ENCODE data around the gene ZBTB44.

ZBTB44 gene

GRCh38 chr11:130308886-130309285 is 5.8 kb downstream of the ZBTB44 start:
- no CpG with 5 or more reads among the region's 2 CpGs for WGBS (ENCODE audit: extremely low coverage, insufficient coverage, low lambda C conversion rate)
- no peak overlapping the region for H3K4me3 ChIP-seq (ENCODE audit: low read length)
- H3K56ac ChIP-seq (ENCODE audit: low read length): no peak overlapping the region
- no peaks in the 10 kb centered on the region for H3K36me3 ChIP-seq (ENCODE audit: control insufficient read depth, insufficient read depth, low read length)
- no peak overlapping the region for H2BK15ac ChIP-seq (replicated peaks; ENCODE audit: low read depth)
- H3K9ac ChIP-seq (ENCODE audit: low read length): no peak overlapping the region
- no peak overlapping the region for H2BK120ac ChIP-seq (ENCODE audit: low read depth, low read length)
- H3K18ac ChIP-seq (ENCODE audit: low read length): no peak overlapping the region
- H4K8ac ChIP-seq (ENCODE audit: low read depth, low read length): no peak overlapping the region
- H3K23ac ChIP-seq (ENCODE audit: low read length): no peak overlapping the region
- H2BK5ac ChIP-seq (ENCODE audit: low read length): no peak overlapping the region
- peaks cover 4% of the 10 kb centered on the region for H3K4me1 ChIP-seq (ENCODE audit: control insufficient read depth, low read depth, low read length)
- H4K5ac ChIP-seq (ENCODE audit: low read length): no peak overlapping the region
- no peaks in the 10 kb centered on the region for H3K27me3 ChIP-seq (ENCODE audit: insufficient read depth, low read length, poor library complexity)
- peaks cover 5% of the 10 kb centered on the region for H3K79me1 ChIP-seq (ENCODE audit: low read length)
- no peak for DNase-seq
- H3K27ac ChIP-seq (ENCODE audit: low read depth, low read length): no peak overlapping the region
- no peak overlapping the region for H3K4ac ChIP-seq (ENCODE audit: low read depth, low read length)
- no peak overlapping the region for H3K4me2 ChIP-seq (ENCODE audit: low read length)
- H2AK5ac ChIP-seq (ENCODE audit: low read length): no peak overlapping the region
- H3K79me2 ChIP-seq (ENCODE audit: control insufficient read depth, insufficient read depth, low read length): peaks cover 56% of the 10 kb centered on the region

- Histone ChIP-seq H4K5ac (ENCODE audit: low read length) (no peak overlapping the region), H2AK5ac (ENCODE audit: low read length) (no peak overlapping the region), H2BK15ac (replicated peaks; ENCODE audit: low read depth) (no peak overlapping the region), H3K56ac (ENCODE audit: low read length) (no peak overlapping the region), H4K8ac (ENCODE audit: low read depth, low read length) (no peak overlapping the region), H3K79me2 (ENCODE audit: control insufficient read depth, insufficient read depth, low read length) (peaks cover 56% of the 10 kb centered on the region), H3K27ac (ENCODE audit: low read depth, low read length) (no peak overlapping the region), H3K23ac (ENCODE audit: low read length) (no peak overlapping the region), H3K27me3 (ENCODE audit: insufficient read depth, low read length, poor library complexity) (no peaks in the 10 kb centered on the region), H3K4ac (ENCODE audit: low read depth, low read length) (no peak overlapping the region), H3K4me3 (ENCODE audit: low read length) (no peak overlapping the region), H3K4me1 (ENCODE audit: control insufficient read depth, low read depth, low read length) (peaks cover 4% of the 10 kb centered on the region), H3K4me2 (ENCODE audit: low read length) (no peak overlapping the region), H3K18ac (ENCODE audit: low read length) (no peak overlapping the region), H3K79me1 (ENCODE audit: low read length) (peaks cover 5% of the 10 kb centered on the region), H3K36me3 (ENCODE audit: control insufficient read depth, insufficient read depth, low read length) (no peaks in the 10 kb centered on the region), H2BK120ac (ENCODE audit: low read depth, low read length) (no peak overlapping the region), H2BK5ac (ENCODE audit: low read length) (no peak overlapping the region), H3K9ac (ENCODE audit: low read length) (no peak overlapping the region)
- WGBS (ENCODE audit: extremely low coverage, insufficient coverage, low lambda C conversion rate): no CpG with 5 or more reads among the region's 7 CpGs
- DNase-seq: no peak
These were observed 6.7 kb downstream of the ZBTB44 start for GRCh38 chr11:130308059-130308458.

DNA sequence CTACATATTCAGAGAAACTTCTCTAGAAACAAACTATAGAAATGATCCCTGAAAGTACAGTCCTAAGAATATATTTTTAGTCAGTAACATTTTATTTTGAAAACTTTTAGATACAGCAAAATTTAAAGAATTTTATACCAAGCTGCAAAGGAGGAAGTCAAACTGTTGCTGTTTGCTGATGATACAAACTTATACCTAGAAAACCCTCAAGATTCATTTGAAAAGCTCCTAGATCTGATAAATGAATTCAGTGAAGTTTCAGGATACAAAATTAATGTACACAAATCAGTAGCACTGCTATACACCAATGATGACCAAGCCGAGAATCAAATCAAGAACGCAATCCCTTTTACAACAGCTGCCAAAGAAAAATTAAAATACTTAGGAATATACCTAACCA is 10.1 kb downstream of the ZBTB44 start:
- DNase-seq: no peak
- H3K36me3 ChIP-seq (ENCODE audit: control insufficient read depth, insufficient read depth, low read length): no peaks in the 10 kb centered on the region
- H3K27ac ChIP-seq (ENCODE audit: low read depth, low read length): no peak overlapping the region
- H4K8ac ChIP-seq (ENCODE audit: low read depth, low read length): no peak overlapping the region
- H4K5ac ChIP-seq (ENCODE audit: low read length): no peak overlapping the region
- no peaks in the 10 kb centered on the region for H3K4me1 ChIP-seq (ENCODE audit: control insufficient read depth, low read depth, low read length)
- no CpG with 5 or more reads among the region's 2 CpGs for WGBS (ENCODE audit: extremely low coverage, insufficient coverage, low lambda C conversion rate)
- no peak overlapping the region for H3K9ac ChIP-seq (ENCODE audit: low read length)
- no peak overlapping the region for H2BK120ac ChIP-seq (ENCODE audit: low read depth, low read length)
- no peak overlapping the region for H3K4me3 ChIP-seq (ENCODE audit: low read length)
- H2AK5ac ChIP-seq (ENCODE audit: low read length): no peak overlapping the region
- H3K4ac ChIP-seq (ENCODE audit: low read depth, low read length): no peak overlapping the region
- no peak overlapping the region for H2BK5ac ChIP-seq (ENCODE audit: low read length)
- no peak overlapping the region for H3K18ac ChIP-seq (ENCODE audit: low read length)
- H3K79me1 ChIP-seq (ENCODE audit: low read length): peaks cover 12% of the 10 kb centered on the region
- no peak overlapping the region for H3K56ac ChIP-seq (ENCODE audit: low read length)
- no peaks in the 10 kb centered on the region for H3K27me3 ChIP-seq (ENCODE audit: insufficient read depth, low read length, poor library complexity)
- H3K4me2 ChIP-seq (ENCODE audit: low read length): no peak overlapping the region
- H3K23ac ChIP-seq (ENCODE audit: low read length): no peak overlapping the region
- H2BK15ac ChIP-seq (replicated peaks; ENCODE audit: low read depth): no peak overlapping the region
- peaks cover 52% of the 10 kb centered on the region for H3K79me2 ChIP-seq (ENCODE audit: control insufficient read depth, insufficient read depth, low read length)

- H3K4me3 ChIP-seq (ENCODE audit: low read length): no peak overlapping the region
- H3K9ac ChIP-seq (ENCODE audit: low read length): no peak overlapping the region
- H3K4ac ChIP-seq (ENCODE audit: low read depth, low read length): no peak overlapping the region
- no peak overlapping the region for H4K8ac ChIP-seq (ENCODE audit: low read depth, low read length)
- H3K4me2 ChIP-seq (ENCODE audit: low read length): no peak overlapping the region
- H3K79me2 ChIP-seq (ENCODE audit: control insufficient read depth, insufficient read depth, low read length): peaks cover 31% of the 10 kb centered on the region
- no peak overlapping the region for H2BK15ac ChIP-seq (replicated peaks; ENCODE audit: low read depth)
- no peak overlapping the region for H2BK5ac ChIP-seq (ENCODE audit: low read length)
- H3K27me3 ChIP-seq (ENCODE audit: insufficient read depth, low read length, poor library complexity): no peaks in the 10 kb centered on the region
- H2BK120ac ChIP-seq (ENCODE audit: low read depth, low read length): no peak overlapping the region
- no peak overlapping the region for H4K5ac ChIP-seq (ENCODE audit: low read length)
- H2AK5ac ChIP-seq (ENCODE audit: low read length): no peak overlapping the region
- H3K18ac ChIP-seq (ENCODE audit: low read length): no peak overlapping the region
- H3K27ac ChIP-seq (ENCODE audit: low read depth, low read length): no peak overlapping the region
- H3K56ac ChIP-seq (ENCODE audit: low read length): no peak overlapping the region
- H3K4me1 ChIP-seq (ENCODE audit: control insufficient read depth, low read depth, low read length): peaks cover 2% of the 10 kb centered on the region
- H3K79me1 ChIP-seq (ENCODE audit: low read length): peaks cover 10% of the 10 kb centered on the region
- DNase-seq: no peak
- 100% methylated on average over 1 of the region's 5 CpGs for WGBS (ENCODE audit: extremely low coverage, insufficient coverage, low lambda C conversion rate)
- no peak overlapping the region for H3K23ac ChIP-seq (ENCODE audit: low read length)
- no peaks in the 10 kb centered on the region for H3K36me3 ChIP-seq (ENCODE audit: control insufficient read depth, insufficient read depth, low read length)
These were observed 13.7 kb downstream of the ZBTB44 start for GRCh38 chr11:130301002-130301401.

GRCh38 chr11:130300567-130300966 is 14.2 kb downstream of the ZBTB44 start:
- Histone ChIP-seq H3K18ac (ENCODE audit: low read length) (no peak overlapping the region), H3K36me3 (ENCODE audit: control insufficient read depth, insufficient read depth, low read length) (no peaks in the 10 kb centered on the region), H3K27ac (ENCODE audit: low read depth, low read length) (no peak overlapping the region), H3K9ac (ENCODE audit: low read length) (no peak overlapping the region), H3K56ac (ENCODE audit: low read length) (no peak overlapping the region), H3K23ac (ENCODE audit: low read length) (no peak overlapping the region), H2AK5ac (ENCODE audit: low read length) (no peak overlapping the region), H3K79me1 (ENCODE audit: low read length) (peaks cover 10% of the 10 kb centered on the region), H3K4me1 (ENCODE audit: control insufficient read depth, low read depth, low read length) (peaks cover 2% of the 10 kb centered on the region), H3K27me3 (ENCODE audit: insufficient read depth, low read length, poor library complexity) (no peaks in the 10 kb centered on the region), H4K8ac (ENCODE audit: low read depth, low read length) (no peak overlapping the region), H3K4me3 (ENCODE audit: low read length) (no peak overlapping the region), H3K4me2 (ENCODE audit: low read length) (no peak overlapping the region), H2BK120ac (ENCODE audit: low read depth, low read length) (no peak overlapping the region), H3K79me2 (ENCODE audit: control insufficient read depth, insufficient read depth, low read length) (peaks cover 31% of the 10 kb centered on the region), H4K5ac (ENCODE audit: low read length) (no peak overlapping the region), H2BK15ac (replicated peaks; ENCODE audit: low read depth) (no peak overlapping the region), H3K4ac (ENCODE audit: low read depth, low read length) (no peak overlapping the region), H2BK5ac (ENCODE audit: low read length) (no peak overlapping the region)
- no CpG with 5 or more reads among the region's 1 CpG for WGBS (ENCODE audit: extremely low coverage, insufficient coverage, low lambda C conversion rate)
- DNase-seq: no peak

DNA sequence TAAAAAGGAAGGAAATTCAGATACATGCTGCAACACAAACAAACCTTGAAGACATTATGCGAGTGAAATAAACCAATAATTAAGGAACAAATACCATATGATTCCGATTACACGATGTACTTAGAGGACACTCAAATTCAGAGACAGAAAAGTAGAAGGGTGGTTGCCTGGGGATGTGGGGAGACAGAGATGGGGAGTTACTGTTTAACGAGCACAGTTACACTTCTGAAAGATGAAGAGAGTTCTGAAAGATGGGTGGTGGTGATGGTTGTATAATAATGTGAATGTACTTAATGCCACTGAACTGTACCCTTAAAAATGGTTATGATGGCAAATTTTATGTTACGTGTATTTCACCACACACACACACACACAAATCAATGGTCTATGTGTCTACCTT is 14.7 kb downstream of the ZBTB44 start:
- no peak overlapping the region for H4K5ac ChIP-seq (ENCODE audit: low read length)
- no peak overlapping the region for H4K8ac ChIP-seq (ENCODE audit: low read depth, low read length)
- H3K4me3 ChIP-seq (ENCODE audit: low read length): no peak overlapping the region
- no peak overlapping the region for H2BK15ac ChIP-seq (replicated peaks; ENCODE audit: low read depth)
- H3K56ac ChIP-seq (ENCODE audit: low read length): no peak overlapping the region
- no peaks in the 10 kb centered on the region for H3K27me3 ChIP-seq (ENCODE audit: insufficient read depth, low read length, poor library complexity)
- H2BK120ac ChIP-seq (ENCODE audit: low read depth, low read length): no peak overlapping the region
- H3K23ac ChIP-seq (ENCODE audit: low read length): no peak overlapping the region
- no peak overlapping the region for H3K18ac ChIP-seq (ENCODE audit: low read length)
- no peak overlapping the region for H2AK5ac ChIP-seq (ENCODE audit: low read length)
- no peak for DNase-seq
- no CpG with 5 or more reads among the region's 5 CpGs for WGBS (ENCODE audit: extremely low coverage, insufficient coverage, low lambda C conversion rate)
- no peak overlapping the region for H3K9ac ChIP-seq (ENCODE audit: low read length)
- H3K4me2 ChIP-seq (ENCODE audit: low read length): no peak overlapping the region
- H3K4me1 ChIP-seq (ENCODE audit: control insufficient read depth, low read depth, low read length): peaks cover 3% of the 10 kb centered on the region
- H3K4ac ChIP-seq (ENCODE audit: low read depth, low read length): no peak overlapping the region
- H2BK5ac ChIP-seq (ENCODE audit: low read length): no peak overlapping the region
- peaks cover 29% of the 10 kb centered on the region for H3K79me2 ChIP-seq (ENCODE audit: control insufficient read depth, insufficient read depth, low read length)
- no peak overlapping the region for H3K27ac ChIP-seq (ENCODE audit: low read depth, low read length)
- H3K36me3 ChIP-seq (ENCODE audit: control insufficient read depth, insufficient read depth, low read length): no peaks in the 10 kb centered on the region
- peaks cover 10% of the 10 kb centered on the region for H3K79me1 ChIP-seq (ENCODE audit: low read length)
